Colonic mucosa (tissue), 4 donors: ENCODE results near the gene BOLA1. TPM values are rescaled to one million over a fixed set of nuclear protein-coding genes. Genes with fewer than 3 reads are reported as not detected.
A peak's percentile ranks its signal among the peaks of the same experiment; 100 is the strongest.

Experiments used
- DNase-seq: peaks from one replicate; pipeline ENCODE4 v3.0.0-alpha.2; 2020
- H3K27ac ChIP-seq: fragments of 200-600 bp; one replicate; pipeline ENCODE4 v1.8.0; 2021
- H3K27me3 ChIP-seq: fragments of 200-600 bp; one replicate; pipeline ENCODE4 v1.8.0; 2021
- H3K36me3 ChIP-seq: fragments of 200-600 bp; one replicate; pipeline ENCODE4 v1.8.0; 2021
- H3K4me1 ChIP-seq: fragments of 200-600 bp; one replicate; pipeline ENCODE4 v1.8.0; 2021; ENCODE audit warnings: mild to moderate bottlenecking
- H3K4me3 ChIP-seq: fragments of 200-600 bp; one replicate; pipeline ENCODE4 v1.8.0; 2021
- H3K9ac ChIP-seq, 2 donors: one replicate each; pipeline ENCODE4 v1.7.0; 2013; ENCODE audit warnings: control low read depth in 2 of 2, low read depth in 2 of 2, low read length in 2 of 2
- H3K9me3 ChIP-seq: fragments of 200-600 bp; one replicate; pipeline ENCODE4 v1.8.0; 2021
- CTCF ChIP-seq: fragments of 200-600 bp; IDR thresholded peaks from one replicate; pipeline ENCODE4 v1.8.0; 2022; ENCODE audit warnings: antibody characterized with exemption, mild to moderate bottlenecking
- intact Hi-C: fragments of 100-400 bp; cut with DNase I; formaldehyde crosslinking; loops from one replicate; pipeline ENCODE4 v1.14.1; 2022
- total RNA-seq, 2 donors: library from RNA; stranded (reverse); fragmentation: NEBNext Ultra II Directional in 1 of 2; extraction: Animal tissue kit (Norgen Biotek cat#: 25700) in 1 of 2; gene quantifications; one replicate each; pipeline ENCODE4 v1.2.1, GENCODE V29; 2021
- donor health status: healthy.
- donor health status: DM: no; HTN: no; CAD: no.
- donor health status: DM: no; HTN: no; CAD: no.

Gene BOLA1
- total RNA-seq, 2 donors from 2014 or later, result 12.8 to 21.1 TPM

GRCh38 chr1:149877211-149877946, 22.0 kb upstream of the BOLA1 start:
- no peaks in the 10 kb centered on the region for H3K36me3 ChIP-seq
- no peaks in the 10 kb centered on the region for H3K4me1 ChIP-seq
- intact Hi-C loops, result no loop called here
- no peak for TF ChIP-seq CTCF
- no peaks in the 10 kb centered on the region for H3K27me3 ChIP-seq
- no peak overlapping the region for H3K27ac ChIP-seq
- DNase-seq, result no peak
- no peak overlapping the region for H3K9ac ChIP-seq
- no peaks in the 10 kb centered on the region for H3K9me3 ChIP-seq
- no peak overlapping the region for H3K4me3 ChIP-seq

GRCh38 chr1:149879556-149879955, 19.8 kb upstream of the BOLA1 start:
- Histone ChIP-seq H3K27ac (no peak overlapping the region), H3K36me3 (no peaks in the 10 kb centered on the region), H3K9me3 (no peaks in the 10 kb centered on the region), H3K4me1 (no peaks in the 10 kb centered on the region), H3K4me3 (no peak overlapping the region), H3K27me3 (no peaks in the 10 kb centered on the region), H3K9ac (no peak overlapping the region)
- no peak for DNase-seq
- TF ChIP-seq CTCF, result no peak
- intact Hi-C loops, result no loop called here

GRCh38 chr1:149881876-149882275, 17.5 kb upstream of the BOLA1 start:
- Histone ChIP-seq H3K4me1 (no peaks in the 10 kb centered on the region), H3K9ac (no peak overlapping the region), H3K36me3 (no peaks in the 10 kb centered on the region), H3K4me3 (no peak overlapping the region), H3K27ac (no peak overlapping the region), H3K9me3 (no peaks in the 10 kb centered on the region), H3K27me3 (no peaks in the 10 kb centered on the region)
- DNase-seq, result no peak
- intact Hi-C loops, result no loop called here
- no peak for TF ChIP-seq CTCF

- H3K27me3 ChIP-seq, result no peaks in the 10 kb centered on the region
- H3K4me1 ChIP-seq, result no peaks in the 10 kb centered on the region
- H3K27ac ChIP-seq, result no peak overlapping the region
- no peaks in the 10 kb centered on the region for H3K9me3 ChIP-seq
- no peak for DNase-seq
- no peak overlapping the region for H3K9ac ChIP-seq
- intact Hi-C loops, result no loop called here
- no peaks in the 10 kb centered on the region for H3K36me3 ChIP-seq
- no peak for TF ChIP-seq CTCF
- H3K4me3 ChIP-seq, result no peak overlapping the region
These were observed 15.6 kb upstream of the BOLA1 start for GRCh38 chr1:149883598-149884247.

- Histone ChIP-seq H3K4me1 (no peaks in the 10 kb centered on the region), H3K9me3 (no peaks in the 10 kb centered on the region), H3K9ac (peak overlapping the region; percentile 82 to 98), H3K27me3 (no peaks in the 10 kb centered on the region), H3K36me3 (no peaks in the 10 kb centered on the region), H3K27ac (peak overlapping the region; percentile 100), H3K4me3 (peak overlapping the region; percentile 64)
- no peak for TF ChIP-seq CTCF
- DNase-seq, result peak; percentile 27
- intact Hi-C loops, result no loop called here
These were observed 14.7 kb upstream of the BOLA1 start for GRCh38 chr1:149884433-149885338.
